ENCODE measurements around the gene SYTL2.
"Not testable (repeated sequence)": the region's sequence is repeated elsewhere in the genome, so short reads cannot be mapped to it uniquely, and the experiment has no call there.

SYTL2 gene

GRCh38 chr11:85787168-85787567, 23.8 kb downstream of the SYTL2 start:
- no peak overlapping the region for H3K4me3 ChIP-seq (ENCODE audit: control insufficient read depth, low read depth, low read length)
- no peak for TF ChIP-seq CTCF (IDR thresholded peaks at IDR 0.05; ENCODE audit: control insufficient read depth, insufficient read depth, low read depth, low read length, missing control alignments)
- no peak for DNase-seq (ENCODE audit: low read depth)

- no peak overlapping the region for H3K4me3 ChIP-seq (ENCODE audit: control insufficient read depth, low read depth, low read length)
- no peak for TF ChIP-seq CTCF (IDR thresholded peaks at IDR 0.05; ENCODE audit: control insufficient read depth, insufficient read depth, low read depth, low read length, missing control alignments)
- DNase-seq (ENCODE audit: low read depth), result no peak
Measured at GRCh38 chr11:85784480-85785265, 26.3 kb downstream of the SYTL2 start.

GRCh38 chr11:85783758-85784157, 27.2 kb downstream of the SYTL2 start:
- no peak overlapping the region for H3K4me3 ChIP-seq (ENCODE audit: control insufficient read depth, low read depth, low read length)
- TF ChIP-seq CTCF (IDR thresholded peaks at IDR 0.05; ENCODE audit: control insufficient read depth, insufficient read depth, low read depth, low read length, missing control alignments), result no peak
- DNase-seq (ENCODE audit: low read depth), result no peak

GRCh38 chr11:85780780-85781517, 30.0 kb downstream of the SYTL2 start:
- DNase-seq (ENCODE audit: low read depth); H3K4me3 ChIP-seq (ENCODE audit: control insufficient read depth, low read depth, low read length): not testable (repeated sequence)

GRCh38 chr11:85779956-85780640, 30.8 kb downstream of the SYTL2 start:
- H3K4me3 ChIP-seq (ENCODE audit: control insufficient read depth, low read depth, low read length), result no peak overlapping the region

GRCh38 chr11:85777603-85777972, 33.4 kb downstream of the SYTL2 start:
- not testable (repeated sequence) for H3K4me3 ChIP-seq (ENCODE audit: control insufficient read depth, low read depth, low read length); DNase-seq (ENCODE audit: low read depth)

More at GRCh38 chr11:85779956-85780640, 30.8 kb downstream of the SYTL2 start:
- DNase-seq (ENCODE audit: low read depth), result no peak
- TF ChIP-seq CTCF (IDR thresholded peaks at IDR 0.05; ENCODE audit: control insufficient read depth, insufficient read depth, low read depth, low read length, missing control alignments), result no peak

GRCh38 chr11:85776951-85777602, 33.9 kb downstream of the SYTL2 start:
- no peak overlapping the region for H3K4me3 ChIP-seq (ENCODE audit: control insufficient read depth, low read depth, low read length)
- no peak for DNase-seq (ENCODE audit: low read depth)
- no peak for TF ChIP-seq CTCF (IDR thresholded peaks at IDR 0.05; ENCODE audit: control insufficient read depth, insufficient read depth, low read depth, low read length, missing control alignments)
